PFSK-1 (cell line): ENCODE measurements around the gene ARCN1.

Source experiments
- FOXP2 ChIP-seq: optimal IDR thresholded peaks from 2 replicates; pipeline ENCODE3; 2011; ENCODE audit warnings: borderline replicate concordance, control low read depth, inconsistent platforms; ENCODE audit not compliant: insufficient read depth; ENCODE audit errors: extremely low read length, extremely low read depth
- POLR2AphosphoS5 ChIP-seq: IDR thresholded peaks from 2 replicates; pipeline ENCODE4 v1.6.1; 2012; ENCODE audit warnings: low read depth, mild to moderate bottlenecking, control low read depth, low read length, moderate library complexity
- SIN3A ChIP-seq: IDR thresholded peaks from 2 replicates; pipeline ENCODE4 v1.6.1; 2012; ENCODE audit warnings: mild to moderate bottlenecking, low read length, moderate library complexity, borderline replicate concordance; ENCODE audit not compliant: insufficient read depth
- TF ChIP-seq, protein P1 (sequence below), 2 experiments: IDR thresholded peaks; 2 replicates each; pipeline versions ENCODE4 v1.6.1 to v1.8.0; 2011 to 2012; ENCODE audit warnings: low read depth in 2 of 2, low read length in 2 of 2, control low read depth in 1 of 2, inconsistent platforms in 1 of 2, mild to moderate bottlenecking in 1 of 2, moderate library complexity in 1 of 2; ENCODE audit not compliant: insufficient read depth in 1 of 2

DNA sequence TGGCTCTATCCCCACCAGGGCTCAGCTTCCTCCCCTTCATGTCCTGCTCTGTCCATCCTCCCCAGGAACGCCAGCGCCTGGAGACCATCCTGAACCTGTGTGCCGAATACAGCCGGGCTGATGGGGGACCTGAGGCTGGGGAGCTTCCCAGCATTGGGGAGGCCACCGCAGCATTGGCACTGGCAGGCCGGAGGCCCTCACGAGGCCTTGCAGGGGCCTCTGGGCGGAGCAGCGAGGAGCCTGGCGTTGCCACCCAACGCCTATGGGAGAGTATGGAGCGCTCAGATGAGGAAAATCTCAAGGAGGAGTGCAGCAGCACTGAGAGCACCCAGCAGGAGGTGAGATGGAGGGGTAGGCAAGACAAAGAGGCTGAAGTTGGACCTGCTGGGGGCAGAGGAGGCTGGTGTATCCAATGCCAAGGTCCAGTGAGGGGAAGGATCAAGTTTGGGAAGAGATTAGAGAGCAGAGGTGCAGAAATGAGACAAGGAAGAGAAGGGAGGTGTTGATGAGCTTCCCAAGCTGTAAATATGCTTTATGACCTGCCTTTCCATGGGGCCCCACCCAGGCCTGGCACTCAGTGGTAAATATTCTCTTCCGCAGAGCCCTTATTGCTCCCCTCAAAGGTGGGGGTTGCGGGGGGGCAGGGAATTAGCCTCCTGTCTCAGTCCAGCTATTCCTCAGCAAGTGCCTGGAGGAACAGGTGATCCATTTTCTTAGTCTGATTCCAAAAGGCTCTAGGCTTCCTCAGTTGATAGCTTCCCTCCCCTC lies 59.1 kb downstream of the ARCN1 start:
- TF ChIP-seq FOXP2 (no peak), SIN3A (no peak), POLR2AphosphoS5 (no peak)
- TF ChIP-seq, protein P1, sequence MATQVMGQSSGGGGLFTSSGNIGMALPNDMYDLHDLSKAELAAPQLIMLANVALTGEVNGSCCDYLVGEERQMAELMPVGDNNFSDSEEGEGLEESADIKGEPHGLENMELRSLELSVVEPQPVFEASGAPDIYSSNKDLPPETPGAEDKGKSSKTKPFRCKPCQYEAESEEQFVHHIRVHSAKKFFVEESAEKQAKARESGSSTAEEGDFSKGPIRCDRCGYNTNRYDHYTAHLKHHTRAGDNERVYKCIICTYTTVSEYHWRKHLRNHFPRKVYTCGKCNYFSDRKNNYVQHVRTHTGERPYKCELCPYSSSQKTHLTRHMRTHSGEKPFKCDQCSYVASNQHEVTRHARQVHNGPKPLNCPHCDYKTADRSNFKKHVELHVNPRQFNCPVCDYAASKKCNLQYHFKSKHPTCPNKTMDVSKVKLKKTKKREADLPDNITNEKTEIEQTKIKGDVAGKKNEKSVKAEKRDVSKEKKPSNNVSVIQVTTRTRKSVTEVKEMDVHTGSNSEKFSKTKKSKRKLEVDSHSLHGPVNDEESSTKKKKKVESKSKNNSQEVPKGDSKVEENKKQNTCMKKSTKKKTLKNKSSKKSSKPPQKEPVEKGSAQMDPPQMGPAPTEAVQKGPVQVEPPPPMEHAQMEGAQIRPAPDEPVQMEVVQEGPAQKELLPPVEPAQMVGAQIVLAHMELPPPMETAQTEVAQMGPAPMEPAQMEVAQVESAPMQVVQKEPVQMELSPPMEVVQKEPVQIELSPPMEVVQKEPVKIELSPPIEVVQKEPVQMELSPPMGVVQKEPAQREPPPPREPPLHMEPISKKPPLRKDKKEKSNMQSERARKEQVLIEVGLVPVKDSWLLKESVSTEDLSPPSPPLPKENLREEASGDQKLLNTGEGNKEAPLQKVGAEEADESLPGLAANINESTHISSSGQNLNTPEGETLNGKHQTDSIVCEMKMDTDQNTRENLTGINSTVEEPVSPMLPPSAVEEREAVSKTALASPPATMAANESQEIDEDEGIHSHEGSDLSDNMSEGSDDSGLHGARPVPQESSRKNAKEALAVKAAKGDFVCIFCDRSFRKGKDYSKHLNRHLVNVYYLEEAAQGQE (IDR thresholded peaks at IDR 0.05; ENCODE audit: insufficient read depth in 1 of 2, low read depth in 2 of 2, low read length in 2 of 2), result no peak
